Liver (tissue), 9 donors: ENCODE results near the gene KCNT1. TPM values are rescaled to one million over a fixed set of nuclear protein-coding genes. Genes with fewer than 3 reads are reported as not detected.

Experiments used
- DNase-seq: peaks from one replicate; pipeline ENCODE4 v3.0.0-alpha.2; 2017; ENCODE audit warnings: low spot score
- H3K27ac ChIP-seq, 2 donors: one replicate each; pipeline ENCODE4 v1.7.0; 2013; ENCODE audit warnings: inconsistent platforms in 2 of 2, low read length in 2 of 2, control low read depth in 1 of 2, low read depth in 1 of 2, mild to moderate bottlenecking in 1 of 2
- H3K27me3 ChIP-seq, 4 donors: one replicate each; pipeline versions ENCODE4 v1.6.1 to v1.7.0; 2013; ENCODE audit warnings: low read length in 3 of 4, inconsistent platforms in 1 of 4, mild to moderate bottlenecking in 1 of 4, moderate library complexity in 1 of 4; ENCODE audit not compliant: control insufficient read depth in 4 of 4, insufficient read depth in 4 of 4
- H3K36me3 ChIP-seq, 4 donors: one replicate each; pipeline versions ENCODE4 v1.6.1 to v1.7.0; 2013; ENCODE audit warnings: low read length in 3 of 4, mild to moderate bottlenecking in 3 of 4, low read depth in 1 of 4, moderate library complexity in 1 of 4; ENCODE audit not compliant: control insufficient read depth in 4 of 4, insufficient read depth in 3 of 4
- H3K4me1 ChIP-seq, 4 donors: one replicate each; pipeline versions ENCODE4 v1.6.1 to v1.7.0; 2013; ENCODE audit warnings: low read length in 3 of 4, mild to moderate bottlenecking in 3 of 4, moderate library complexity in 1 of 4; ENCODE audit not compliant: control insufficient read depth in 4 of 4, insufficient read depth in 4 of 4
- H3K4me3 ChIP-seq, 3 donors: one replicate each; pipeline versions ENCODE4 v1.6.1 to v1.7.0; 2013; ENCODE audit warnings: low read length in 3 of 3, control low read depth in 1 of 3, low read depth in 1 of 3, mild to moderate bottlenecking in 1 of 3
- H3K9ac ChIP-seq, 2 donors: one replicate each; pipeline ENCODE4 v1.7.0; 2013; ENCODE audit warnings: low read length in 2 of 2, mild to moderate bottlenecking in 2 of 2, moderate library complexity in 2 of 2, control low read depth in 1 of 2, low read depth in 1 of 2
- H3K9me3 ChIP-seq, 4 donors: one replicate each; pipeline versions ENCODE4 v1.6.1 to v1.7.0; 2013; ENCODE audit warnings: low read length in 3 of 4; ENCODE audit not compliant: control insufficient read depth in 4 of 4
- CTCF ChIP-seq: fragments of 150-350 bp; IDR thresholded peaks from 2 replicates; pipeline ENCODE4 v1.5.1; 2017; ENCODE audit warnings: improper control_type of control experiment, low read depth, low read length; ENCODE audit not compliant: missing input control
- EGR1 ChIP-seq, 2 donors: IDR thresholded peaks; 2 replicates each; pipeline ENCODE4 v1.6.1; 2016 to 2018; ENCODE audit warnings: antibody characterized with exemption in 2 of 2, low read depth in 2 of 2
- FOXA1 ChIP-seq: IDR thresholded peaks from 2 replicates; pipeline ENCODE4 v1.6.1; 2016; ENCODE audit warnings: antibody characterized with exemption
- FOXA2 ChIP-seq: IDR thresholded peaks from 2 replicates; pipeline ENCODE4 v1.6.1; 2016; ENCODE audit warnings: antibody characterized with exemption
- GABPA ChIP-seq, 2 donors: IDR thresholded peaks in 1 of 2; conservative IDR thresholded peaks in 1 of 2; 2 replicates each; pipeline ENCODE4 v1.6.1; 2016; ENCODE audit warnings: antibody characterized with exemption in 2 of 2, mild to moderate bottlenecking in 1 of 2, moderate library complexity in 1 of 2
- HNF4A ChIP-seq, 2 donors: conservative IDR thresholded peaks; 2 replicates each; pipeline ENCODE4 v1.6.1; 2016; ENCODE audit warnings: antibody characterized with exemption in 2 of 2, mild to moderate bottlenecking in 2 of 2
- HNF4G ChIP-seq: IDR thresholded peaks from 2 replicates; pipeline ENCODE4 v1.6.1; 2016; ENCODE audit warnings: antibody characterized with exemption
- JUND ChIP-seq, 2 donors: IDR thresholded peaks; 2 replicates each; pipeline ENCODE4 v1.6.1; 2016; ENCODE audit warnings: antibody characterized with exemption in 2 of 2
- NR2F2 ChIP-seq: IDR thresholded peaks from 2 replicates; pipeline ENCODE4 v1.6.1; 2016; ENCODE audit warnings: antibody characterized with exemption
- RAD21 ChIP-seq, 2 donors: IDR thresholded peaks; 2 replicates each; pipeline ENCODE4 v1.6.1; 2016; ENCODE audit warnings: antibody characterized with exemption in 2 of 2, mild to moderate bottlenecking in 2 of 2
- REST ChIP-seq: IDR thresholded peaks from 2 replicates; pipeline ENCODE4 v1.6.1; 2016; ENCODE audit warnings: antibody characterized with exemption, mild to moderate bottlenecking
- RXRA ChIP-seq, 2 donors: IDR thresholded peaks; 2 replicates each; pipeline ENCODE4 v1.6.1; 2017 to 2018; ENCODE audit warnings: antibody characterized with exemption in 2 of 2, mild to moderate bottlenecking in 1 of 2
- SP1 ChIP-seq: IDR thresholded peaks from 2 replicates; pipeline ENCODE4 v1.6.1; 2018; ENCODE audit warnings: antibody characterized with exemption, mild to moderate bottlenecking
- TAF1 ChIP-seq: conservative IDR thresholded peaks from 2 replicates; pipeline ENCODE4 v1.6.1; 2016; ENCODE audit warnings: antibody characterized with exemption, mild to moderate bottlenecking
- YY1 ChIP-seq: IDR thresholded peaks from 2 replicates; pipeline ENCODE4 v1.6.1; 2016; ENCODE audit warnings: antibody characterized with exemption, mild to moderate bottlenecking
- ZBTB33 ChIP-seq: IDR thresholded peaks from 2 replicates; pipeline ENCODE4 v1.6.1; 2016; ENCODE audit warnings: antibody characterized with exemption
- WGBS: extraction: QIAGEN DNeasy Blood & Tissue Kit; methylation state at CpG from one replicate; pipeline ENCODE4 v1.1.7; 2013; 5-methylcytosine and 5-hydroxymethylcytosine counted together
- polyA plus RNA-seq, 2 donors: library from polyadenylated mRNA; stranded (reverse) in 1 of 2; unstranded in 1 of 2; fragments of 200-250 nt in 1 of 2; fragments of >200 nt in 1 of 2; fragmentation: Nextera tagmentation in 1 of 2; extraction: Ambion mirVana in 1 of 2; gene quantifications; one replicate each; pipeline versions ENCODE4 v1.2.1 to v1.2.3, GENCODE V29; 2013 to 2015
- total RNA-seq, 2 donors: library from RNA; depleted of rRNA; stranded (reverse); fragments of >200 nt; gene quantifications; one replicate each; pipeline ENCODE4 v1.2.3, GENCODE V29; 2014
- TF ChIP-seq, protein P1 (sequence below): IDR thresholded peaks from 2 replicates; pipeline ENCODE4 v1.6.1; 2016; ENCODE audit warnings: antibody characterized with exemption
- TF ChIP-seq, protein P2 (sequence below): IDR thresholded peaks from 2 replicates; pipeline ENCODE4 v1.6.1; 2016; ENCODE audit warnings: antibody characterized with exemption
- donor health status: healthy.
- donor health status: healthy.
- donor health status: healthy.
- donor health status: healthy.
- donor health status: healthy.

KCNT1 gene
- total and polyA plus RNA-seq, 4 donors = 0.08 TPM; not detected in 2

DNA sequence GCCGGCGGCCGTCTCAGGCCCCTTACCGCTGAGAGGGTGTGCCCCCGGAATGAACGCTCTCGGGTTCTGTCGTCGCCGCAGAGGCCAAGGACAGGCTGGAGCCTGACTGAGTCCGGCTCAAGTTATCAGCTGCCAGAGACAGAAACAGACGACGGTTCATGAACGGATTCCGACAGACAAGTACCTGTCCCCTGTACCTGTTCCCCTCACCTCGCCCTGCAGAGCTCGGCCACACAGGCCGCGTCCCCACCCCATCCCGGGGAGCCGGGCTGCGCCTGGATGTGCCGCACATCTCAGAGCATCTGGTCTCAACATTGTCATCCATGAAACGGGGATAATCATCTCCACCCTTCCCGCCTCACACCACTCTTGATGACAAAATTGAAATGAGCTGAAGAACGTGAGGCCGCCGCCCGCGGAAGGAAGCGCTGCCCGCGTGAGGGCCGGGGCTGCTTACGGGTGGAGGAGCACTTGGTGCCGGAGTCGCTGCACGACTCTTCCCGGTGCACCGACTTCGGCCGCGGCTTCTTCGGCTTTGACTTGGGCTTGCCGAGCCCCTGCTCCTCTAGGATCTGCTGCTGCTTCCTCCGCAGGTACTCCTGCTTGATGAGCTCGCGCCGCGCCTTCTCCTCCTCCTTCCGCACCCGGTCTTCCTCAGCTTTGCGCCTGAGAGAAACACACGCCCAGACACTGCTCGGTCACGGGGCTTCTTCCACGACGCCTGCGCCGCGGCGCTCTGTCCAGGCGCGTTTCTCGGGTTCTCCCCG is 116.1 kb downstream of the KCNT1 start:
- 98% methylated on average over 66 of the region's 66 CpGs for WGBS
- no peak for DNase-seq
- no peak for TF ChIP-seq EGR1 (IDR thresholded peaks at IDR 0.05; ENCODE audit: low read depth in 2 of 2)
- TF ChIP-seq SP1 = no peak
- TF ChIP-seq, protein P1, sequence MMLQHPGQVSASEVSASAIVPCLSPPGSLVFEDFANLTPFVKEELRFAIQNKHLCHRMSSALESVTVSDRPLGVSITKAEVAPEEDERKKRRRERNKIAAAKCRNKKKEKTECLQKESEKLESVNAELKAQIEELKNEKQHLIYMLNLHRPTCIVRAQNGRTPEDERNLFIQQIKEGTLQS = no peak
- TF ChIP-seq, protein P2, sequence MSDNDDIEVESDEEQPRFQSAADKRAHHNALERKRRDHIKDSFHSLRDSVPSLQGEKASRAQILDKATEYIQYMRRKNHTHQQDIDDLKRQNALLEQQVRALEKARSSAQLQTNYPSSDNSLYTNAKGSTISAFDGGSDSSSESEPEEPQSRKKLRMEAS = no peak
- no peak for TF ChIP-seq JUND (IDR thresholded peaks at IDR 0.05)
- TF ChIP-seq YY1 = no peak
- TF ChIP-seq FOXA2 = no peak
- TF ChIP-seq RAD21 (IDR thresholded peaks at IDR 0.05) = no peak
- TF ChIP-seq RXRA (IDR thresholded peaks at IDR 0.05) = no peak
- TF ChIP-seq TAF1 = no peak
- TF ChIP-seq CTCF = no peak
- TF ChIP-seq HNF4A (conservative IDR thresholded peaks at IDR 0.05) = no peak
- no peak for TF ChIP-seq HNF4G
- no peak for TF ChIP-seq FOXA1
- no peak for TF ChIP-seq NR2F2
- TF ChIP-seq GABPA (IDR thresholded peaks at IDR 0.05 in 1 of 2, conservative IDR thresholded peaks at IDR 0.05 in 1 of 2) = no peak
- no peak for TF ChIP-seq ZBTB33
- TF ChIP-seq REST = no peak
- H3K9ac ChIP-seq = no peak overlapping the region
- no peaks in the 10 kb centered on the region for H3K4me1 ChIP-seq
- no peak overlapping the region for H3K27ac ChIP-seq
- H3K36me3 ChIP-seq = peaks cover 27 to 79% (median 46%) of the 10 kb centered on the region in 4 donors
- no peaks in the 10 kb centered on the region for H3K27me3 ChIP-seq
- no peaks in the 10 kb centered on the region for H3K9me3 ChIP-seq
- H3K4me3 ChIP-seq = no peak overlapping the region
